ENCODE results near the gene SYNPO2. TPM values are rescaled to one million over a fixed set of nuclear protein-coding genes. Genes with fewer than 3 reads are reported as not detected.
A peak's percentile ranks its signal among the peaks of the same experiment; 100 is the strongest.

The SYNPO2 gene
- total and polyA plus RNA-seq, 2 of the 8 experiments (the other 6 are each of a cell fraction or from before 2014, with no cell fraction given): 0.50 to 4.2 TPM

GRCh38 chr4:118968005-118968404 is 79.4 kb downstream of the SYNPO2 start (continued):
- TF ChIP-seq KDM4A (IDR thresholded peaks at IDR 0.05; ENCODE audit: low read depth, low read length, severe bottlenecking) (no peak), POU5F1 (IDR thresholded peaks at IDR 0.05; ENCODE audit: low read depth, low read length) (no peak), KDM5A (IDR thresholded peaks at IDR 0.05; ENCODE audit: low read length) (no peak), CTCF (IDR thresholded peaks at IDR 0.05; ENCODE audit: control extremely low read depth in 1 of 3, insufficient read depth in 1 of 3, low read depth in 1 of 3, low read length in 3 of 3) (no peak), RAD21 (IDR thresholded peaks at IDR 0.05 in 1 of 2, conservative IDR thresholded peaks at IDR 0.05 in 1 of 2; ENCODE audit: low read depth in 2 of 2, low read length in 2 of 2) (0 out of 4 replicates have a peak, but pooled peaks of 1 of the 2 experiments have one; percentile 8), FOSL1 (IDR thresholded peaks at IDR 0.05; ENCODE audit: insufficient read depth, low read depth, low read length) (no peak), RXRA (IDR thresholded peaks at IDR 0.05; ENCODE audit: insufficient read depth, low read depth, low read length) (0 out of 2 replicates have a peak, but pooled peaks have one; percentile 44), MAFK (IDR thresholded peaks at IDR 0.05; ENCODE audit: low read depth, low read length) (no peak), HDAC6 (IDR thresholded peaks at IDR 0.05; ENCODE audit: low read depth, low read length) (no peak)

Data from H1 (cell line).